Ishikawa (cell line): ENCODE results near the gene GALNT14.
A peak's percentile ranks its signal among the peaks of the same experiment; 100 is the strongest.

Experiments
- CEBPB ChIP-seq: IDR thresholded peaks from 2 replicates; pipeline ENCODE4 v1.6.1; 2012
- CREB1 ChIP-seq: IDR thresholded peaks from 2 replicates; pipeline ENCODE4 v1.6.1; 2012; ENCODE audit warnings: low read depth
- EGR1 ChIP-seq: IDR thresholded peaks from 2 replicates; pipeline ENCODE4 v1.6.1; 2012
- EP300 ChIP-seq: IDR thresholded peaks from 2 replicates; pipeline ENCODE4 v1.6.1; 2012; ENCODE audit warnings: borderline replicate concordance
- FOXM1 ChIP-seq: IDR thresholded peaks from 2 replicates; pipeline ENCODE4 v1.6.1; 2012; ENCODE audit warnings: low read depth, borderline replicate concordance
- NFIC ChIP-seq: IDR thresholded peaks from 2 replicates; pipeline ENCODE4 v1.6.1; 2012
- RAD21 ChIP-seq: IDR thresholded peaks from 2 replicates; pipeline ENCODE4 v1.6.1; 2012; ENCODE audit warnings: low read depth
- TAF1 ChIP-seq: IDR thresholded peaks from 2 replicates; pipeline ENCODE4 v1.6.1; 2012; ENCODE audit warnings: low read depth, mild to moderate bottlenecking
- TCF12 ChIP-seq: IDR thresholded peaks from 2 replicates; pipeline ENCODE4 v1.6.1; 2012; ENCODE audit warnings: low read depth
- TEAD4 ChIP-seq: IDR thresholded peaks from 2 replicates; pipeline ENCODE4 v1.6.1; 2012
- USF1 ChIP-seq: IDR thresholded peaks from 2 replicates; pipeline ENCODE4 v1.6.1; 2012
- YY1 ChIP-seq: IDR thresholded peaks from 2 replicates; pipeline ENCODE4 v1.6.1; 2012; ENCODE audit warnings: low read depth
- ZBTB7A ChIP-seq: IDR thresholded peaks from 2 replicates; pipeline ENCODE4 v1.6.1; 2012; ENCODE audit warnings: low read depth
- TF ChIP-seq, protein P1 (sequence below): IDR thresholded peaks from 2 replicates; pipeline ENCODE4 v1.6.1; 2012; ENCODE audit warnings: low read depth, mild to moderate bottlenecking
- TF ChIP-seq, protein P2 (sequence below): IDR thresholded peaks from 2 replicates; pipeline ENCODE4 v1.6.1; 2012

GALNT14 gene

DNA sequence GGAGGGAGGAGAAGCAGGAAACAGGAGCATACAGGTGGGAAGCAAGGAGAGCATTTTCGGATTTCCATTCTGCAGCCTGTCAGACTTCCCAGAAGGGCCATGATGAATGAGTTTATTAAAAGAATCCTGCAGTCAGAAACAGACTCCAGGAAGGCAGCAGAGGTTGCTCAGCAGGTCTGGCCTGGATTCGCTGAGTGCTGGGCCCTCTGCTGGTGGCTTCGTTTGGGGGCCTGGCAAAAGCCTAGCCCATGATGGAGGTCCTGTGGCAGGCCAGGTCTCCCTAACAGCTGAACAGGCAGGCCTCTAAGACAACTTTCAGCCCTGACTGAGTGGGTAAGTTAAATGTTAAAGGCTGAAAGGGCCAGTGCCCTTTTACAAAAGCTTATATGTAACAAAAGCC lies 222.8 kb downstream of the GALNT14 start:
- TF ChIP-seq ZBTB7A (no peak), RAD21 (peak; percentile 19; the same call in 1 of the 2 replicates)

DNA sequence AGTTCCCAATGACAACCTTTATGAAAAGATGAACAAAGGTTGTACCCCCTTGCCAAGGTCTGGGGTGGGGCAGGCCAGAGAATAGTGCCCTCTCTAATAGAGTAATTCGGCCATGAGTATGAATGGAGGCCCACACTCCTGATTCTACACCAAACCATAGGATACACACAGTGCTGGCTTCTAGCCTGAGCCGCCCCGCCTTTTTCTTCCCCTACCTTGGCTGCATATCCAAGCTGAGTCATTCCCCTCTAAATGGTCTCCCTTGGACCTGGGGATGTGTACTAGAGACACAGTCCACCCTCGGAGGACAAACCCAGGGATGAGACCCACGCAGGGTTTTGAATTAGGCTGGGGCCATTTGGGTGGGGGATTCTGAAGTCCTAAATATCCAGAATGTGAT lies 223.8 kb downstream of the GALNT14 start:
- TF ChIP-seq YY1 (no peak), TCF12 (no peak), ZBTB7A (no peak), FOXM1 (no peak), USF1 (no peak), TAF1 (no peak), TEAD4 (no peak), RAD21 (no peak), CEBPB (no peak), EGR1 (no peak)
- TF ChIP-seq, protein P1, sequence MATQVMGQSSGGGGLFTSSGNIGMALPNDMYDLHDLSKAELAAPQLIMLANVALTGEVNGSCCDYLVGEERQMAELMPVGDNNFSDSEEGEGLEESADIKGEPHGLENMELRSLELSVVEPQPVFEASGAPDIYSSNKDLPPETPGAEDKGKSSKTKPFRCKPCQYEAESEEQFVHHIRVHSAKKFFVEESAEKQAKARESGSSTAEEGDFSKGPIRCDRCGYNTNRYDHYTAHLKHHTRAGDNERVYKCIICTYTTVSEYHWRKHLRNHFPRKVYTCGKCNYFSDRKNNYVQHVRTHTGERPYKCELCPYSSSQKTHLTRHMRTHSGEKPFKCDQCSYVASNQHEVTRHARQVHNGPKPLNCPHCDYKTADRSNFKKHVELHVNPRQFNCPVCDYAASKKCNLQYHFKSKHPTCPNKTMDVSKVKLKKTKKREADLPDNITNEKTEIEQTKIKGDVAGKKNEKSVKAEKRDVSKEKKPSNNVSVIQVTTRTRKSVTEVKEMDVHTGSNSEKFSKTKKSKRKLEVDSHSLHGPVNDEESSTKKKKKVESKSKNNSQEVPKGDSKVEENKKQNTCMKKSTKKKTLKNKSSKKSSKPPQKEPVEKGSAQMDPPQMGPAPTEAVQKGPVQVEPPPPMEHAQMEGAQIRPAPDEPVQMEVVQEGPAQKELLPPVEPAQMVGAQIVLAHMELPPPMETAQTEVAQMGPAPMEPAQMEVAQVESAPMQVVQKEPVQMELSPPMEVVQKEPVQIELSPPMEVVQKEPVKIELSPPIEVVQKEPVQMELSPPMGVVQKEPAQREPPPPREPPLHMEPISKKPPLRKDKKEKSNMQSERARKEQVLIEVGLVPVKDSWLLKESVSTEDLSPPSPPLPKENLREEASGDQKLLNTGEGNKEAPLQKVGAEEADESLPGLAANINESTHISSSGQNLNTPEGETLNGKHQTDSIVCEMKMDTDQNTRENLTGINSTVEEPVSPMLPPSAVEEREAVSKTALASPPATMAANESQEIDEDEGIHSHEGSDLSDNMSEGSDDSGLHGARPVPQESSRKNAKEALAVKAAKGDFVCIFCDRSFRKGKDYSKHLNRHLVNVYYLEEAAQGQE: no peak

DNA sequence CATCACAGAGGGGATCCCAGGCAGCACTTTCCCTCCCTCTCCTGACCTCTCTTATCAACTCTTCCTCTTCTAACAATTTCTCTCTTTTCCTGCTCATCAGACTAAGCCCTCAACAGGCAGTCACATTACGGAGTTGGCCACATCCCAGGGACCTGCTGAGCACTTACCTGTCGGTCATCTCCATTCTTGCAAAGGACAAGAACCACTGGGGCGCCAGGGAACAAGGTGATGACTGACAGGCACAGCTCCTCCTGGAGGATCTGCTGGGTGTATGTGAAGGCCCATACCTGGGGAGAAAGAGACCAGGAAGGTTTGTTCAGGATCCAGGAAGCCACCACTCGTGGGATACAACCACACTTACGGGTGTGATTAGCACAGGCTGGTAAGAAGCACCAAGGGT lies 226.2 kb downstream of the GALNT14 start:
- TF ChIP-seq TAF1 (no peak), EP300 (no peak), NFIC (no peak), USF1 (no peak), RAD21 (no peak), CREB1 (no peak), TCF12 (no peak), ZBTB7A (no peak), EGR1 (no peak), YY1 (no peak), FOXM1 (no peak), CEBPB (no peak), TEAD4 (no peak)
- TF ChIP-seq, protein P2, sequence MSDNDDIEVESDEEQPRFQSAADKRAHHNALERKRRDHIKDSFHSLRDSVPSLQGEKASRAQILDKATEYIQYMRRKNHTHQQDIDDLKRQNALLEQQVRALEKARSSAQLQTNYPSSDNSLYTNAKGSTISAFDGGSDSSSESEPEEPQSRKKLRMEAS: no peak
- TF ChIP-seq, protein P1: no peak

DNA sequence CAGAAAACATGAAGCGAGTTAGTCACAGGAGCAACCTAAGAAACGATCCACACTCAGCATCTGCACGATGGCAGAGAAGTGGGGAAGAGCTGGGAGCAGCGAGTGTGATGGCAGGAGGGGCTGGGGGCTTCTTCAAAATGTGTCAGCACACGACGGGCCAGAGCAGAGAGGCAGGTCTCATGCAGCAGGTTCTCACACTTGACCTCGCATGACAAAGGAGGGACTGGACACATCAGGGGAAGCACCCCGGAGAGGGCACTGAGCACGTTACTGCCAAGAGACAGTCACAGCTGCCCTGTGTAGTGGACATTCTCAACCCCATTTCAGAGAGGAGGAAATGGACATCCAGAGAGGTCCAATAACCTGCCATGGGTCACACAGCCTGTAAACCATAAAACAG lies 226.9 kb downstream of the GALNT14 start:
- TF ChIP-seq ZBTB7A (no peak), TAF1 (no peak), TCF12 (no peak), TEAD4 (no peak), YY1 (no peak), FOXM1 (no peak), EGR1 (no peak), RAD21 (no peak), EP300 (no peak), NFIC (no peak)
- TF ChIP-seq, protein P1: no peak
- TF ChIP-seq, protein P2: no peak

DNA sequence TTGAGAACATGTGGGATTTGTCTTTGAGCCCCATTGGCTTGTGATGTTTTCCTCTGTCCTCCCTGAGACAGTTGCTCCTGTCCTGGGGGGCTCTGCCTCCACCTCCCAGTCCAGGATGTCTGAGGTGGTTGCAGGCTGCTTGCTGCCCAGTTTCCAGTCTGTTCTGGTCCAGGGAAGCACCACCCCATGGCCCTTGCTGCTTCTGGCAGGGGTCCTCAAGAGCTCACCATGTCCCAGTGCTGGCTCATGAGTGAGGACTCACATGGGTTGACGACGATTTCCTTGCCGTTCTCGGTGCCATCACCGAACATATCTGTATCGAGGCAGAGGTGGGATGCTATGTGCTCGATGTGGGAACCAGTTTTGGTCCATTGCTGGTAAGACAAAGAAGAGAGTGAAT lies 227.6 kb downstream of the GALNT14 start:
- TF ChIP-seq RAD21: no peak
- TF ChIP-seq USF1: no peak
- no peak for TF ChIP-seq NFIC
- TF ChIP-seq TEAD4: no peak
- no peak for TF ChIP-seq CREB1
- no peak for TF ChIP-seq EP300
- no peak for TF ChIP-seq YY1
- TF ChIP-seq, protein P2: no peak
